Mononuclear cell (primary cell): ENCODE measurements around the gene TCTN2. TPM values are rescaled to one million over a fixed set of nuclear protein-coding genes. Genes with fewer than 3 reads are reported as not detected.

Experiments
- H3K27me3 ChIP-seq: 2 replicates; pipeline ENCODE4 v1.6.0; 2011; ENCODE audit warnings: low read length, control low read depth; ENCODE audit not compliant: insufficient read depth
- H3K4me1 ChIP-seq: 2 replicates; pipeline ENCODE4 v1.5.1; 2011; ENCODE audit warnings: mild to moderate bottlenecking, low read length, control low read depth; ENCODE audit not compliant: insufficient read depth
- H3K4me3 ChIP-seq: 2 replicates; pipeline ENCODE4 v1.5.1; 2011; ENCODE audit warnings: mild to moderate bottlenecking, low read length, moderate library complexity
- H3K9me3 ChIP-seq: 2 replicates; pipeline ENCODE4 v1.5.1; 2011; ENCODE audit warnings: low read depth, mild to moderate bottlenecking, control low read depth, low read length
- total RNA-seq: library from RNA; depleted of rRNA; stranded (reverse); fragments of >200 nt; gene quantifications from one replicate; pipeline ENCODE4 v1.2.3, GENCODE V29; 2012

Gene TCTN2
- total RNA-seq, 1 donor: 1.8 TPM

GRCh38 chr12:123747309-123747708 lies 76.4 kb downstream of the TCTN2 start:
- Histone ChIP-seq H3K27me3 (no peaks in the 10 kb centered on the region), H3K4me1 (peaks cover 29% of the 10 kb centered on the region), H3K9me3 (no peaks in the 10 kb centered on the region), H3K4me3 (no peak overlapping the region)

- no peaks in the 10 kb centered on the region for H3K9me3 ChIP-seq
- peaks cover 20% of the 10 kb centered on the region for H3K4me1 ChIP-seq
- H3K27me3 ChIP-seq: no peaks in the 10 kb centered on the region
- no peak overlapping the region for H3K4me3 ChIP-seq
These were observed 77.2 kb downstream of the TCTN2 start for GRCh38 chr12:123748161-123748560.

GRCh38 chr12:123748661-123749060 lies 77.7 kb downstream of the TCTN2 start:
- Histone ChIP-seq H3K4me1 (peaks cover 18% of the 10 kb centered on the region), H3K27me3 (no peaks in the 10 kb centered on the region), H3K4me3 (no peak overlapping the region), H3K9me3 (no peaks in the 10 kb centered on the region)

- H3K4me3 ChIP-seq: no peak overlapping the region
- no peaks in the 10 kb centered on the region for H3K9me3 ChIP-seq
- no peaks in the 10 kb centered on the region for H3K27me3 ChIP-seq
- H3K4me1 ChIP-seq: peaks cover 18% of the 10 kb centered on the region
These were observed 78.4 kb downstream of the TCTN2 start for GRCh38 chr12:123749355-123749754.

GRCh38 chr12:123750159-123750656 lies 79.3 kb downstream of the TCTN2 start:
- H3K4me3 ChIP-seq: no peak overlapping the region

GRCh38 chr12:123752046-123752445 lies 81.1 kb downstream of the TCTN2 start:
- Histone ChIP-seq H3K9me3 (no peaks in the 10 kb centered on the region), H3K4me1 (peaks cover 15% of the 10 kb centered on the region), H3K27me3 (no peaks in the 10 kb centered on the region), H3K4me3 (no peak overlapping the region)

More at GRCh38 chr12:123750159-123750656, 79.3 kb downstream of the TCTN2 start:
- Histone ChIP-seq H3K27me3 (no peaks in the 10 kb centered on the region), H3K9me3 (no peaks in the 10 kb centered on the region), H3K4me1 (peaks cover 18% of the 10 kb centered on the region)

GRCh38 chr12:123754041-123754772 lies 83.3 kb downstream of the TCTN2 start:
- Histone ChIP-seq H3K4me1 (no peaks in the 10 kb centered on the region), H3K4me3 (no peak overlapping the region), H3K9me3 (no peaks in the 10 kb centered on the region), H3K27me3 (no peaks in the 10 kb centered on the region)

GRCh38 chr12:123757561-123757960 lies 86.6 kb downstream of the TCTN2 start:
- H3K9me3 ChIP-seq: no peaks in the 10 kb centered on the region
- peaks cover 9% of the 10 kb centered on the region for H3K4me1 ChIP-seq
- no peak overlapping the region for H3K4me3 ChIP-seq
- no peaks in the 10 kb centered on the region for H3K27me3 ChIP-seq

Other genes starting within 250 kb of the TCTN2 start
- gene RILPL2, start 234.4 kb upstream of the TCTN2 start, total RNA-seq: 9.9 TPM
- 13.7 TPM for gene SNRNP35, start 213.0 kb upstream of the TCTN2 start, total RNA-seq
- 1.8 TPM for gene RILPL1, start 137.4 kb upstream of the TCTN2 start, total RNA-seq
- 213 TPM for gene TMED2, start 86.6 kb upstream of the TCTN2 start, total RNA-seq
- gene DDX55, start 69.0 kb upstream of the TCTN2 start, total RNA-seq: 26.4 TPM
- gene EIF2B1, start 37.4 kb upstream of the TCTN2 start, total RNA-seq: 34.3 TPM
- gene GTF2H3, start 37.3 kb upstream of the TCTN2 start, total RNA-seq: 27.0 TPM
- 27.9 TPM for gene ATP6V0A2, start 41.2 kb downstream of the TCTN2 start, total RNA-seq
- 0.21 TPM for gene DNAH10, start 91.2 kb downstream of the TCTN2 start, total RNA-seq